GM23248 (cell line): ENCODE data around the gene NFATC2. TPM values are rescaled to one million over a fixed set of nuclear protein-coding genes. Genes with fewer than 3 reads are reported as not detected.

Experiments
- DNase-seq: peaks from one replicate; pipeline ENCODE4 v3.0.0-alpha.2; 2015
- H2AFZ ChIP-seq: fragments of 200-600 bp; sonication (generic); 2 replicates; pipeline ENCODE4 v1.6.1; 2016; ENCODE audit warnings: antibody characterized with exemption
- H3F3A ChIP-seq: fragments of 200-600 bp; sonication (generic); 2 replicates; pipeline ENCODE4 v1.6.1; 2016; ENCODE audit warnings: mild to moderate bottlenecking, antibody characterized with exemption, mixed run types; ENCODE audit not compliant: insufficient read depth
- H3K27ac ChIP-seq: fragments of 200-600 bp; sonication (generic); 2 replicates; pipeline ENCODE4 v1.5.1; 2016; ENCODE audit warnings: mild to moderate bottlenecking
- H3K27me3 ChIP-seq: fragments of 200-600 bp; sonication (generic); replicated peaks from 2 replicates; pipeline ENCODE4 v1.6.1; 2016; ENCODE audit warnings: mild to moderate bottlenecking; ENCODE audit not compliant: insufficient read depth
- H3K36me3 ChIP-seq: fragments of 200-600 bp; sonication (generic); 2 replicates; pipeline ENCODE4 v1.6.1; 2016; ENCODE audit warnings: low read depth, mild to moderate bottlenecking
- H3K4me1 ChIP-seq: fragments of 200-600 bp; sonication (generic); 2 replicates; pipeline ENCODE4 v1.6.1; 2016; ENCODE audit warnings: mild to moderate bottlenecking; ENCODE audit not compliant: insufficient read depth
- H3K4me2 ChIP-seq: fragments of 200-600 bp; sonication (generic); one replicate; pipeline ENCODE4 v1.6.1; 2016; ENCODE audit warnings: mild to moderate bottlenecking; ENCODE audit not compliant: unreplicated experiment
- H3K4me3 ChIP-seq: fragments of 200-600 bp; sonication (generic); 2 replicates; pipeline ENCODE4 v1.5.1; 2016; ENCODE audit warnings: mild to moderate bottlenecking
- H3K79me2 ChIP-seq: fragments of 200-600 bp; sonication (generic); 2 replicates; pipeline ENCODE4 v1.6.1; 2016; ENCODE audit warnings: mild to moderate bottlenecking; ENCODE audit not compliant: insufficient read depth
- H3K9ac ChIP-seq: fragments of 200-600 bp; sonication (generic); 2 replicates; pipeline ENCODE4 v1.6.1; 2016; ENCODE audit warnings: mild to moderate bottlenecking
- H3K9me2 ChIP-seq: fragments of 200-600 bp; sonication (generic); 2 replicates; pipeline ENCODE4 v1.6.1; 2016; ENCODE audit warnings: mixed run types, mild to moderate bottlenecking, moderate library complexity; ENCODE audit not compliant: insufficient read depth
- H3K9me3 ChIP-seq: fragments of 200-600 bp; sonication (generic); one replicate; pipeline ENCODE4 v1.6.1; 2017; ENCODE audit warnings: low read depth
- H4K20me1 ChIP-seq: fragments of 200-600 bp; sonication (generic); 2 replicates; pipeline ENCODE4 v1.6.0; 2016; ENCODE audit not compliant: insufficient read depth
- EZH2 ChIP-seq: fragments of 200-600 bp; sonication (generic); IDR thresholded peaks from 2 replicates; pipeline ENCODE4 v1.6.1; 2018; ENCODE audit warnings: antibody characterized with exemption, mild to moderate bottlenecking; ENCODE audit not compliant: insufficient read depth, poor library complexity, severe bottlenecking
- EZH2phosphoT487 ChIP-seq: fragments of 200-600 bp; sonication (generic); IDR thresholded peaks from 2 replicates; pipeline ENCODE4 v1.6.1; 2018; ENCODE audit warnings: antibody characterized with exemption, moderate library complexity, mild to moderate bottlenecking, low read depth; ENCODE audit not compliant: insufficient read depth
- WGBS, 2 experiments: methylation state at CpG; one replicate each; pipeline ENCODE4 v1.1.6; 2015 to 2017; ENCODE audit warnings: low lambda C conversion rate in 2 of 2, low coverage in 1 of 2; ENCODE audit errors: missing lambda C conversion rate in 2 of 2; 5-methylcytosine and 5-hydroxymethylcytosine counted together
- in situ Hi-C: fragments of 300-500 bp; cut with MboI; formaldehyde crosslinking; loops from 2 replicates; pipeline ENCODE4 v1.15.0; 2020
- polyA plus RNA-seq: library from polyadenylated mRNA; unstranded; fragments of >200 nt; fragmentation: Nextera tagmentation; extraction: Ambion mirVana; gene quantifications from 2 replicates; pipeline ENCODE4 v1.2.1, GENCODE V29; 2016
- total RNA-seq: library from RNA; depleted of rRNA; stranded (reverse); fragments of >200 nt; shearing (Covaris generic); gene quantifications from 2 replicates; pipeline ENCODE4 v1.2.3, GENCODE V29; 2014

NFATC2 gene
- total and polyA plus RNA-seq, 2 experiments from 2014 or later: 0.11 to 0.14 TPM

DNA sequence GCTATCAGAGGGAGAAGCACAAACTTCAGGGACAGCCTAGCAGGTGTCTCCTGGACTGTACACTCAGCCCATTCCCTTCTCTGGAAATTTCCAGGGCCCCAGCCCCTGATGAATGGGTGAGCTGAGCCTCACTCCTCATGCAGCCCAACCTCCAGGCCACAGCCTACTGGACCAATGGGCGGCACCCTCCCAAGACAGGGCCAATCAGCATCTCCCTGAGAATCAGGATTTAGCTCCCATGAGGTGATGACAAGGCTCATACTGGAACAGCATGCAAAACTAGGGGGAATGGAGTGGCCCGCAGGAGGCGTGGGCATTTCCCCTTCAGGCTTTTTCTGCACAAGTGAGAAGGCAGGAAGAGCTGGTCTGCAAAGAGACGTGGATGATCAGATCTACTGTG lies 29.0 kb downstream of the NFATC2 start:
- H2AFZ ChIP-seq: no peak overlapping the region
- H3K27ac ChIP-seq: no peak overlapping the region
- H3K9me2 ChIP-seq: no peaks in the 10 kb centered on the region
- no peaks in the 10 kb centered on the region for H3K36me3 ChIP-seq
- in situ Hi-C loops: no loop called here
- H3K4me3 ChIP-seq: no peak overlapping the region
- H3K27me3 ChIP-seq: no peaks in the 10 kb centered on the region
- 72 to 84% methylated on average over 4 of the region's 4 CpGs for WGBS, 2 experiments
- no peaks in the 10 kb centered on the region for H3F3A ChIP-seq
- no peaks in the 10 kb centered on the region for H3K79me2 ChIP-seq
- no peak for DNase-seq
- no peak for TF ChIP-seq EZH2phosphoT487
- TF ChIP-seq EZH2: no peak
- no peak overlapping the region for H3K9ac ChIP-seq
- no peak overlapping the region for H3K4me2 ChIP-seq
- no peaks in the 10 kb centered on the region for H4K20me1 ChIP-seq
- no peaks in the 10 kb centered on the region for H3K4me1 ChIP-seq
- no peaks in the 10 kb centered on the region for H3K9me3 ChIP-seq

GRCh38 chr20:51512645-51513044 lies 29.9 kb downstream of the NFATC2 start:
- no peaks in the 10 kb centered on the region for H3K9me3 ChIP-seq
- H3K27ac ChIP-seq: no peak overlapping the region
- in situ Hi-C loops: no loop called here
- no peaks in the 10 kb centered on the region for H3K9me2 ChIP-seq
- no peaks in the 10 kb centered on the region for H3K79me2 ChIP-seq
- no peaks in the 10 kb centered on the region for H3F3A ChIP-seq
- no peak overlapping the region for H3K9ac ChIP-seq
- 81 to 96% methylated on average over 2 of the region's 2 CpGs for WGBS, 2 experiments
- H3K36me3 ChIP-seq: no peaks in the 10 kb centered on the region
- H3K4me1 ChIP-seq: no peaks in the 10 kb centered on the region
- TF ChIP-seq EZH2 (no peak), EZH2phosphoT487 (no peak)
- no peaks in the 10 kb centered on the region for H3K27me3 ChIP-seq
- H3K4me3 ChIP-seq: no peak overlapping the region
- H2AFZ ChIP-seq: no peak overlapping the region
- no peak for DNase-seq
- H4K20me1 ChIP-seq: no peaks in the 10 kb centered on the region
- no peak overlapping the region for H3K4me2 ChIP-seq

- H3K27ac ChIP-seq: no peak overlapping the region
- no peaks in the 10 kb centered on the region for H3K4me1 ChIP-seq
- no peak overlapping the region for H3K4me2 ChIP-seq
- no peaks in the 10 kb centered on the region for H3K36me3 ChIP-seq
- no peak for TF ChIP-seq EZH2phosphoT487
- no peak for TF ChIP-seq EZH2
- H3K9me3 ChIP-seq: no peaks in the 10 kb centered on the region
- no peak for DNase-seq
- H3K9me2 ChIP-seq: no peaks in the 10 kb centered on the region
- no peak overlapping the region for H2AFZ ChIP-seq
- no peaks in the 10 kb centered on the region for H3K79me2 ChIP-seq
- H4K20me1 ChIP-seq: no peaks in the 10 kb centered on the region
- WGBS, 2 experiments: 80% methylated on average over 10 of the region's 10 CpGs
- no peaks in the 10 kb centered on the region for H3F3A ChIP-seq
- H3K27me3 ChIP-seq: no peaks in the 10 kb centered on the region
- in situ Hi-C loops: no loop called here
- no peak overlapping the region for H3K4me3 ChIP-seq
- H3K9ac ChIP-seq: no peak overlapping the region
These were observed 30.5 kb downstream of the NFATC2 start for GRCh38 chr20:51511861-51512619.

GRCh38 chr20:51510936-51511605 lies 31.4 kb downstream of the NFATC2 start:
- H4K20me1 ChIP-seq: no peaks in the 10 kb centered on the region
- no peaks in the 10 kb centered on the region for H3F3A ChIP-seq
- H3K79me2 ChIP-seq: no peaks in the 10 kb centered on the region
- no peak overlapping the region for H3K27ac ChIP-seq
- no peak overlapping the region for H3K4me2 ChIP-seq
- H3K9me2 ChIP-seq: no peaks in the 10 kb centered on the region
- H3K9ac ChIP-seq: no peak overlapping the region
- H2AFZ ChIP-seq: no peak overlapping the region
- in situ Hi-C loops: no loop called here
- H3K9me3 ChIP-seq: no peaks in the 10 kb centered on the region
- H3K4me1 ChIP-seq: no peaks in the 10 kb centered on the region
- no peak for TF ChIP-seq EZH2
- TF ChIP-seq EZH2phosphoT487: no peak
- no peak overlapping the region for H3K4me3 ChIP-seq
- no peaks in the 10 kb centered on the region for H3K36me3 ChIP-seq
- DNase-seq: no peak
- 85 to 87% methylated on average over 6 of the region's 6 CpGs for WGBS, 2 experiments
- no peaks in the 10 kb centered on the region for H3K27me3 ChIP-seq
